SK-N-SH treated with all-trans-retinoic acid at 6 μM for 48 hours (cell line): ENCODE results near the gene TFAM.

ENCODE experiments used
- ESRRG ChIP-seq: fragments of 250-450 bp; sonication (Bioruptor Pico); IDR thresholded peaks from 2 replicates; pipeline ENCODE4 v1.6.1; 2021; ENCODE audit warnings: mild to moderate bottlenecking
- ISL1 ChIP-seq: fragments of 250-450 bp; sonication (Bioruptor Pico); IDR thresholded peaks from 2 replicates; pipeline ENCODE4 v2.1.2; 2022; ENCODE audit warnings: mild to moderate bottlenecking, moderate library complexity
- RARB ChIP-seq: fragments of 250-450 bp; sonication (Bioruptor Pico); IDR thresholded peaks from 2 replicates; pipeline ENCODE4 v1.8.0; 2021; ENCODE audit warnings: mild to moderate bottlenecking, moderate library complexity
- ZFP30 ChIP-seq: fragments of 450-650 bp; formaldehyde crosslinking; IDR thresholded peaks from 2 replicates; pipeline ENCODE4 v1.5.0; 2022; ENCODE audit warnings: mild to moderate bottlenecking, moderate library complexity
- TF ChIP-seq, protein P1 (sequence below): fragments of 250-450 bp; sonication (Bioruptor Pico); IDR thresholded peaks from 2 replicates; pipeline ENCODE4 v1.8.0; 2020; ENCODE audit warnings: mild to moderate bottlenecking, moderate library complexity, borderline replicate concordance

DNA sequence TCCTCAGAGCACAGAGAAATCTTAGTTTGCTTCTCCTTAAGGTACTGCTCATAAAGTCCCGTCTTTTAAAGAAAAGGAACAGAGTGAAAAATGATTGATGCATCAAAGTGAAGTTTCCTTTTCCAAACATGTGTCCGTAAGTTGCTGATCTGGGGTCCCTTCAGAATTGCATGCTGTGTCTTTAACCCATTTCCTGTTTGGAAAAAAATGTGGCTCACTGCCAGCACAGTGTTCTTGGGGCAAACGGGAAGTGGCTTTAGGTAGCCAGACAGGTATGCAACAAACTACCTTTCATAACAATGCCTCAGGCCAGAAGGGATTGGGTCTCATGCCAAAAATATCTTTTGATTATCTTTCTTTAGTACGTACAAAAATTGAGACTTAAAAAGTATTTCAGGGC lies 50.9 kb downstream of the TFAM start:
- no peak for TF ChIP-seq ZFP30
- TF ChIP-seq RARB = no peak
- no peak for TF ChIP-seq ISL1
- TF ChIP-seq, protein P1, sequence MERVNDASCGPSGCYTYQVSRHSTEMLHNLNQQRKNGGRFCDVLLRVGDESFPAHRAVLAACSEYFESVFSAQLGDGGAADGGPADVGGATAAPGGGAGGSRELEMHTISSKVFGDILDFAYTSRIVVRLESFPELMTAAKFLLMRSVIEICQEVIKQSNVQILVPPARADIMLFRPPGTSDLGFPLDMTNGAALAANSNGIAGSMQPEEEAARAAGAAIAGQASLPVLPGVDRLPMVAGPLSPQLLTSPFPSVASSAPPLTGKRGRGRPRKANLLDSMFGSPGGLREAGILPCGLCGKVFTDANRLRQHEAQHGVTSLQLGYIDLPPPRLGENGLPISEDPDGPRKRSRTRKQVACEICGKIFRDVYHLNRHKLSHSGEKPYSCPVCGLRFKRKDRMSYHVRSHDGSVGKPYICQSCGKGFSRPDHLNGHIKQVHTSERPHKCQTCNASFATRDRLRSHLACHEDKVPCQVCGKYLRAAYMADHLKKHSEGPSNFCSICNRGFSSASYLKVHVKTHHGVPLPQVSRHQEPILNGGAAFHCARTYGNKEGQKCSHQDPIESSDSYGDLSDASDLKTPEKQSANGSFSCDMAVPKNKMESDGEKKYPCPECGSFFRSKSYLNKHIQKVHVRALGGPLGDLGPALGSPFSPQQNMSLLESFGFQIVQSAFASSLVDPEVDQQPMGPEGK (CRISPR knock-in tag) = no peak
- no peak for TF ChIP-seq ESRRG (CRISPR knock-in tag)
